MCF 10A (cell line): Measurements from ENCODE around the gene RMND5B. TPM values are rescaled to one million over a fixed set of nuclear protein-coding genes. Genes with fewer than 3 reads are reported as not detected.

Experiments
- BruUV-seq: library from RNA; stranded (reverse); fragments of 400-500 nt; replicated peaks from 2 replicates; lab custom pipeline; 2021; lab: Mats Ljungman, UMichigan
- CTCF ChIA-PET: fragments of 300-600 bp; sonication (Branson Sonifier 250); formaldehyde crosslinking; extraction: SDS; loops from one replicate; lab custom pipeline; 2021; ENCODE audit warnings: antibody characterized with exemption, inconsistent platforms; lab: Yijun Ruan, JAX
- POLR2A ChIA-PET: fragments of 300-600, 350-650 bp; sonication (Branson Sonifier 250); formaldehyde crosslinking; extraction: SDS; loops from one replicate; lab custom pipeline; 2020; ENCODE audit warnings: antibody characterized with exemption, inconsistent platforms; lab: Yijun Ruan, JAX
- DNase-seq: peaks from one replicate; pipeline ENCODE4 v3.0.0-alpha.2; 2018; ENCODE audit not compliant: unreplicated experiment
- H3K27ac Mint-ChIP-seq: one replicate; pipeline ENCODE4 v1.8.0; 2022; ENCODE audit warnings: mild to moderate bottlenecking, low read depth, mixed read lengths; ENCODE audit not compliant: unreplicated experiment
- H3K27me3 Mint-ChIP-seq: one replicate; pipeline ENCODE4 v1.8.0; 2022; ENCODE audit warnings: mixed read lengths; ENCODE audit not compliant: insufficient read depth, unreplicated experiment
- H3K36me3 Mint-ChIP-seq: one replicate; pipeline ENCODE4 v1.8.0; 2022; ENCODE audit warnings: mild to moderate bottlenecking, moderate library complexity, mixed read lengths; ENCODE audit not compliant: insufficient read depth, unreplicated experiment
- H3K4me1 Mint-ChIP-seq: one replicate; pipeline ENCODE4 v1.8.0; 2022; ENCODE audit warnings: mixed read lengths; ENCODE audit not compliant: insufficient read depth, unreplicated experiment
- H3K4me3 Mint-ChIP-seq: one replicate; pipeline ENCODE4 v1.8.0; 2022; ENCODE audit warnings: mild to moderate bottlenecking, moderate library complexity, mixed read lengths; ENCODE audit not compliant: unreplicated experiment
- H3K9me3 Mint-ChIP-seq: one replicate; pipeline ENCODE4 v1.8.0; 2022; ENCODE audit warnings: mixed read lengths; ENCODE audit not compliant: unreplicated experiment
- intact Hi-C: fragments of 100-400 bp; cut with micrococcal nuclease; formaldehyde crosslinking; loops from 2 replicates; pipeline ENCODE4 v1.14.1; 2022
- total RNA-seq: library from RNA; stranded (reverse); gene quantifications from 2 replicates; pipeline ENCODE4 v1.2.3, GENCODE V29; 2022
- TF ChIP-seq, protein P1 (sequence below): fragments of 200-600 bp; IDR thresholded peaks from one replicate; pipeline ENCODE4 v1.8.0; 2022; ENCODE audit warnings: antibody characterized with exemption, mild to moderate bottlenecking; ENCODE audit not compliant: unreplicated experiment

The RMND5B gene
- total RNA-seq, 1 experiment from 2014 or later = 53.0 TPM

DNA sequence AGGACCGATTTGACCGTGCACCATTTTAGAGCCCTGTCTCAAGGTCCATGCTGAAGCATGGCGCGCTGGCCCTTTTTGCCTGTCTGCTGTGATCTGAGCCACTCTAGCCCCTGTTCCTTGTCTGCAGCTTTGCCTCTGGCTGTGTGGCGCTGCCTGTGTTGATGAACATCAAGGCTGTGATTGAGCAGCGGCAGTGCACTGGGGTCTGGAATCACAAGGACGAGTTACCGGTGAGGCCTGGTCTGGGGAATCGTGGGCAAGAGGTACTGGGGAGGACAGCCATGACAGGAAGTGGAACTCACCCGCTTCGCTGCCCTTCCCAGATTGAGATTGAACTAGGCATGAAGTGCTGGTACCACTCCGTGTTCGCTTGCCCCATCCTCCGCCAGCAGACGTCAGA lies 16.6 kb downstream of the RMND5B start:
- intact Hi-C loops = no loop called here
- H3K27me3 Mint-ChIP-seq = no peaks in the 10 kb centered on the region
- peaks cover 28% of the 10 kb centered on the region for H3K4me1 Mint-ChIP-seq
- no peak overlapping the region for H3K27ac Mint-ChIP-seq
- no TSS peak for BruUV-seq
- H3K36me3 Mint-ChIP-seq = peaks cover 87% of the 10 kb centered on the region
- H3K9me3 Mint-ChIP-seq = no peaks in the 10 kb centered on the region
- CTCF ChIA-PET = interaction anchor here (1.6 to 12.4 kb wide), 3 partner anchors 13 to 72 kb away, joined by 3 to 286 read pairs (median 101); partner anchors contain the start of gene RMND5B
- no peak overlapping the region for H3K4me3 Mint-ChIP-seq
- no peak for DNase-seq
- TF ChIP-seq, protein P1, sequence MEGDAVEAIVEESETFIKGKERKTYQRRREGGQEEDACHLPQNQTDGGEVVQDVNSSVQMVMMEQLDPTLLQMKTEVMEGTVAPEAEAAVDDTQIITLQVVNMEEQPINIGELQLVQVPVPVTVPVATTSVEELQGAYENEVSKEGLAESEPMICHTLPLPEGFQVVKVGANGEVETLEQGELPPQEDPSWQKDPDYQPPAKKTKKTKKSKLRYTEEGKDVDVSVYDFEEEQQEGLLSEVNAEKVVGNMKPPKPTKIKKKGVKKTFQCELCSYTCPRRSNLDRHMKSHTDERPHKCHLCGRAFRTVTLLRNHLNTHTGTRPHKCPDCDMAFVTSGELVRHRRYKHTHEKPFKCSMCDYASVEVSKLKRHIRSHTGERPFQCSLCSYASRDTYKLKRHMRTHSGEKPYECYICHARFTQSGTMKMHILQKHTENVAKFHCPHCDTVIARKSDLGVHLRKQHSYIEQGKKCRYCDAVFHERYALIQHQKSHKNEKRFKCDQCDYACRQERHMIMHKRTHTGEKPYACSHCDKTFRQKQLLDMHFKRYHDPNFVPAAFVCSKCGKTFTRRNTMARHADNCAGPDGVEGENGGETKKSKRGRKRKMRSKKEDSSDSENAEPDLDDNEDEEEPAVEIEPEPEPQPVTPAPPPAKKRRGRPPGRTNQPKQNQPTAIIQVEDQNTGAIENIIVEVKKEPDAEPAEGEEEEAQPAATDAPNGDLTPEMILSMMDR = no peak
- POLR2A ChIA-PET = interaction anchor here (1.8 to 9.3 kb wide), 2 partner anchors 59 to 70 kb away, joined by 10 to 123 read pairs; no protein-coding TSS in a partner anchor

DNA sequence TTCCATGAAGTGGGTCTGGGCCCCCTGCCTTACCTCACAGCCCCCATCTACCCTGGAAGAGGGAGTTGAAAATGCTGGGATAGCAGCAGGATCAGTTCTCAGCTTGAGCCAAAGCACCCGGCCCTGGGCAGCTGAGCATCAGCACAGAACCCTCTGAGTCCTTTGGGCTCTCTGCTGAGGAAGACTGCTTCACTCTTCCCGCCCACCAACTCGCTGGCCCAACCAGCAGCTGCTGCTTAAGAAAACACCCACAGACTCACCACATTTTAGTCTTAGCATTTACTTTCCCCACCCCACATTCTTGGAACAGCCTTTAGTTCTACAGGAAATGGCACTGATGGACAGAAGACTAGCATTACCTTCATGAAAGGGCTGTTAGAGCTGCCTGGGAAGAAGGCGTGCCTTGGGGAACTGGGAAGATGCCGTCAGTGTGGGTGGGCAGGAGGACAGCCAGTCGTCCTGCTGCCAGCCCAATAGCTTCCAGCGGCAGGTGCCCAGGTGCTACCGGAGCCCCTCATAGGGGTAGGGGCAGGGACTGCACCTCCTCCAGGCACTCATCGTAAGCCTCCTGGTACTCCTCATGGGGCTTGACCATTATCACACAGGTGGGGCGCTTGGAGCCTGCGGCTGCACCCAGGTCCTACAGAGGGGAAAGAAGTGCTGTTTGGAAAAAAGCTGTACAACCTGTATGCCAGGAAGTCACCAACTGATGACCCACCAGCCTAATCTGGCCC lies 18.6 kb downstream of the RMND5B start:
- intact Hi-C loops = no loop called here
- Mint-ChIP-seq H3K36me3 (peaks cover 83% of the 10 kb centered on the region), H3K4me1 (peaks cover 31% of the 10 kb centered on the region), H3K27me3 (no peaks in the 10 kb centered on the region), H3K4me3 (no peak overlapping the region), H3K27ac (peak overlapping the region; percentile 11), H3K9me3 (no peaks in the 10 kb centered on the region)
- no peak for DNase-seq
- TF ChIP-seq, protein P1 = no peak
- no TSS peak for BruUV-seq
- CTCF ChIA-PET = interaction anchor here (0.6 to 12.4 kb wide), 6 partner anchors 14 to 74 kb away, joined by 3 to 286 read pairs (median 5); partner anchors contain the start of gene RMND5B
- POLR2A ChIA-PET = interaction anchor here (0.6 to 9.3 kb wide), 3 partner anchors 10 to 72 kb away, joined by 3 to 123 read pairs (median 3); no protein-coding TSS in a partner anchor

DNA sequence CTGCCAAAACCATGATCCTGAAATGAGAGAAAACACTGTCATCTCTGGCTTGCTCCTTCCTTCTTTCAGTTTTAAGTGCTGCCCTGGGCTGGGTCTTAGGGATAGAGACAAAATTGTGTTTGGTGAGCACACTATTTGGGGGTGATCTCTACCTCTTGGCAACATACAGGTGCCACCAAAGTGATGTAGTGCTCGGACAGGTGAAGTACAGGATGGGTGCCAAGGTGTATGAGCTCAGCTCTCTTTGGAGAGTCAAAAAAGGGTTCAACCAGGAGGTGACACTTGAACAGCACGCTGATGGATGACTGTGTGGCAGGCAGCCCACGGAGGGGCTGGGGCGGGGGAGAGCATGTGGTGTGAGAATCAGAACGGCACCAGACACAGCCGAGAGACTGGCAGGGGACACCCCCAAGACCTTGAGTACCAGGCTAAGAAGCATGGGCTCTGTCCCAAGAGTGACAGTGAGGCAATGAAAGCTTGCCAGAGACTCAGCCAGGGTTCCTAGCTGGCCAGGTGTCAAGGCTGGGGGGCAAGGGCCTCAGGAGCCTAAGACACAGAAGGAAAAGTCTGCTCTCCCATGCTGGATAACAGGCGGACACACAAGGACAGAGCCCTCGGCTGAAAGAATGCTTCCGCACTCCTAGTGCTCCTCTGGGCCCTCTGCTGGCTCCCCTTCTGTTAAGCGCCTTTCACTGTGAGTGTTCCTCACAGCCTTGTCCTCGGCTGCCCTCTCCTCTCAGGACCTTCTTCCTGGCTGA lies 20.3 kb downstream of the RMND5B start:
- CTCF ChIA-PET = interaction anchor here (0.6 to 12.4 kb wide), 3 partner anchors 11 to 75 kb away, joined by 3 to 286 read pairs (median 4); no protein-coding TSS in a partner anchor
- no peak for DNase-seq
- intact Hi-C loops = loop anchor here (5.0 kb wide), 1 partner anchor 476 kb away; the partner anchor contains the start of gene CLK4
- Mint-ChIP-seq H3K9me3 (no peaks in the 10 kb centered on the region), H3K27me3 (no peaks in the 10 kb centered on the region), H3K4me1 (peaks cover 29% of the 10 kb centered on the region), H3K36me3 (peaks cover 69% of the 10 kb centered on the region), H3K27ac (peak overlapping the region; percentile 11), H3K4me3 (no peak overlapping the region)
- POLR2A ChIA-PET = interaction anchor here (1.3 to 9.3 kb wide), 3 partner anchors 9 to 74 kb away, joined by 4 to 123 read pairs (median 6); partner anchors contain the start of gene HNRNPAB
- BruUV-seq = no TSS peak
- TF ChIP-seq, protein P1 = no peak
